Measurements from ENCODE around the gene HRH1.

DNA sequence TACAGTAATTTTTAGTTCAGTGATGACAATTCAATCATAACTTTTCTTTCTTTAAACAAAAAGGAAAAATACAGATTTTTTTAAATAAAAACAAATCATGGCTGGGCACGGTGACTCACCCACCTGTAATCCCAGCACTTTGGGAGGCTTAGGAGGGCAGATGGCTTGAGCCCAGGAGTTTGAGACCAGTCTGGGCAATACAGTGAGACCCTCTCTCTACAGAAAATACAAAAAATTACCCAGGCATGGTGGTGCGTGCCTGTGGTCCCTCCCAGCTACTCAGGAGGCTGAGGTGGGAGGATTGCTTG is 92.3 kb downstream of the HRH1 start:
- TF ChIP-seq, protein P1, sequence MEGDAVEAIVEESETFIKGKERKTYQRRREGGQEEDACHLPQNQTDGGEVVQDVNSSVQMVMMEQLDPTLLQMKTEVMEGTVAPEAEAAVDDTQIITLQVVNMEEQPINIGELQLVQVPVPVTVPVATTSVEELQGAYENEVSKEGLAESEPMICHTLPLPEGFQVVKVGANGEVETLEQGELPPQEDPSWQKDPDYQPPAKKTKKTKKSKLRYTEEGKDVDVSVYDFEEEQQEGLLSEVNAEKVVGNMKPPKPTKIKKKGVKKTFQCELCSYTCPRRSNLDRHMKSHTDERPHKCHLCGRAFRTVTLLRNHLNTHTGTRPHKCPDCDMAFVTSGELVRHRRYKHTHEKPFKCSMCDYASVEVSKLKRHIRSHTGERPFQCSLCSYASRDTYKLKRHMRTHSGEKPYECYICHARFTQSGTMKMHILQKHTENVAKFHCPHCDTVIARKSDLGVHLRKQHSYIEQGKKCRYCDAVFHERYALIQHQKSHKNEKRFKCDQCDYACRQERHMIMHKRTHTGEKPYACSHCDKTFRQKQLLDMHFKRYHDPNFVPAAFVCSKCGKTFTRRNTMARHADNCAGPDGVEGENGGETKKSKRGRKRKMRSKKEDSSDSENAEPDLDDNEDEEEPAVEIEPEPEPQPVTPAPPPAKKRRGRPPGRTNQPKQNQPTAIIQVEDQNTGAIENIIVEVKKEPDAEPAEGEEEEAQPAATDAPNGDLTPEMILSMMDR (optimal IDR thresholded peaks at IDR 0.05 in 1 of 3, IDR thresholded peaks at IDR 0.05 in 1 of 3, conservative IDR thresholded peaks at IDR 0.05 in 1 of 3; ENCODE audit: extremely low read depth in 1 of 3, insufficient read depth in 2 of 3, low read length in 3 of 3) = no peak
- no peak for TF ChIP-seq EZH2 (IDR thresholded peaks at IDR 0.05; ENCODE audit: low read length)

All from keratinocyte (primary cell).